ENCODE data around the gene SEMA3F.

DNA sequence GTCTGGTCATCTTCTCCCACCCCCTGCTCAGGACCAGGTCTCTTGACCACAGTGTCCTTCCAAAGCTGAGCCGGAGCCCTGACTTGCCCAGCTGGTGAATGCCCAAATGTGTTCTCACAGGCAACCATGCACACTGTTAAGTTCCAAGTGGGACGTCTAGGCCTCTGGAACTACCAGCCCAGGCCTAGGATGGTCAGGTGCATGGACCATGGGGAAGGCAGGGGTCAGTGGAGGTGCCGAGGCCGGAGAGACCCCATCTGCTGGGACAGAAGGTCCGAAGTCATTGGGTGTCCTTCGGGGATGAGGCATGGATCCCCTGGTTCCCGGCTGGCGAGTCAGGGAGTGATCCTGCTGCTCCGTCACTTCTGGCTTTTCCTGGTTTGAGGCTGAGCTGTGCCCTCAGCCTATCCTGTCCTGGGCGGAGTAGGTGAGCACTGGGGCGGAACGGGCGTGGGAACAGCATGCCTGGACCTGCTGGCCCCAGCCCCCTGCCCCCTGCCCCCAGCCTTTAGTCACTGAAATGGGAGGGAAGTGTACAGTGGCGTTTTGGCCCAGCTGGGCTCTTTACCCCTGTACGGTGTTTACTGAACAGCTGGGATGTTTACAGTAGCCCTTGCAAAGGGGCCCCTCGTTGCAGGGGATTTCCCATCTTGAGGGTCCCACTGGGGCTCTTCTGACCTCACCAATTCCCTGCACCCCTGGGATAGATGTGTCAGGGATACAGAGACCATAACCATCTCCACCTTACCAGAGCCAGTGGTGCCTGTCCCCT, 12.1 kb downstream of the SEMA3F start:
- TF ChIP-seq EZH2 (optimal IDR thresholded peaks at IDR 0.05; ENCODE audit: low read depth, low read length) (no peak), EZH2phosphoT487 (IDR thresholded peaks at IDR 0.05; ENCODE audit: low read length) (no peak)
- TF ChIP-seq, protein P1, sequence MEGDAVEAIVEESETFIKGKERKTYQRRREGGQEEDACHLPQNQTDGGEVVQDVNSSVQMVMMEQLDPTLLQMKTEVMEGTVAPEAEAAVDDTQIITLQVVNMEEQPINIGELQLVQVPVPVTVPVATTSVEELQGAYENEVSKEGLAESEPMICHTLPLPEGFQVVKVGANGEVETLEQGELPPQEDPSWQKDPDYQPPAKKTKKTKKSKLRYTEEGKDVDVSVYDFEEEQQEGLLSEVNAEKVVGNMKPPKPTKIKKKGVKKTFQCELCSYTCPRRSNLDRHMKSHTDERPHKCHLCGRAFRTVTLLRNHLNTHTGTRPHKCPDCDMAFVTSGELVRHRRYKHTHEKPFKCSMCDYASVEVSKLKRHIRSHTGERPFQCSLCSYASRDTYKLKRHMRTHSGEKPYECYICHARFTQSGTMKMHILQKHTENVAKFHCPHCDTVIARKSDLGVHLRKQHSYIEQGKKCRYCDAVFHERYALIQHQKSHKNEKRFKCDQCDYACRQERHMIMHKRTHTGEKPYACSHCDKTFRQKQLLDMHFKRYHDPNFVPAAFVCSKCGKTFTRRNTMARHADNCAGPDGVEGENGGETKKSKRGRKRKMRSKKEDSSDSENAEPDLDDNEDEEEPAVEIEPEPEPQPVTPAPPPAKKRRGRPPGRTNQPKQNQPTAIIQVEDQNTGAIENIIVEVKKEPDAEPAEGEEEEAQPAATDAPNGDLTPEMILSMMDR (IDR thresholded peaks at IDR 0.05; ENCODE audit: low read length), result no peak
